GM12864 (cell line): Measurements from ENCODE around the gene RTTN.

Source experiments
- DNase-seq: peaks from one replicate; pipeline ENCODE4 v3.0.0-alpha.2; 2011; ENCODE audit warnings: low read depth
- H3K4me3 ChIP-seq: 2 replicates; pipeline ENCODE4 v1.5.1; 2011; ENCODE audit warnings: mild to moderate bottlenecking, low read depth, low read length, control low read depth
- TF ChIP-seq, protein P1 (sequence below): IDR thresholded peaks from 2 replicates; pipeline ENCODE4 v1.5.1; 2011; ENCODE audit warnings: low read depth, mild to moderate bottlenecking, moderate library complexity, low read length, control low read depth, inconsistent platforms; ENCODE audit errors: missing control alignments

The RTTN gene

DNA sequence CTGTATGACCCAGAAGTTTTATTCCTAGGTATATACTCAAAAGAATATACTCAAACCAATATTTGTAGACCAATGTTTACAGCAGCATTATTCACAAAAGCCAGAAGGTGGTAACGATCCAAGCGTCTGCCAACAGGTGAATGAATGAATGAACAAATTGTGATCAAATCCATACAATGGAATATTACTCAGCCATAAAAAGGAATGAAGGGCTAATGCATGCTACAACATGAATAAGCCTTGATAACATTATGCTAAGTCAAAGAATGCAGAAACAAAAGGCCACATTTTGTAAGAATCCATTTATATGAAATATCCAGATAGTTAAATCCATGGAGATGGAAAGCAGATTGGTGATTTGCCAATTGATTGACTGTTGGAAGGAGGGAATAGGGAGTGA, 252.3 kb downstream of the RTTN start:
- DNase-seq, result no peak
- no peak overlapping the region for H3K4me3 ChIP-seq
- TF ChIP-seq, protein P1, sequence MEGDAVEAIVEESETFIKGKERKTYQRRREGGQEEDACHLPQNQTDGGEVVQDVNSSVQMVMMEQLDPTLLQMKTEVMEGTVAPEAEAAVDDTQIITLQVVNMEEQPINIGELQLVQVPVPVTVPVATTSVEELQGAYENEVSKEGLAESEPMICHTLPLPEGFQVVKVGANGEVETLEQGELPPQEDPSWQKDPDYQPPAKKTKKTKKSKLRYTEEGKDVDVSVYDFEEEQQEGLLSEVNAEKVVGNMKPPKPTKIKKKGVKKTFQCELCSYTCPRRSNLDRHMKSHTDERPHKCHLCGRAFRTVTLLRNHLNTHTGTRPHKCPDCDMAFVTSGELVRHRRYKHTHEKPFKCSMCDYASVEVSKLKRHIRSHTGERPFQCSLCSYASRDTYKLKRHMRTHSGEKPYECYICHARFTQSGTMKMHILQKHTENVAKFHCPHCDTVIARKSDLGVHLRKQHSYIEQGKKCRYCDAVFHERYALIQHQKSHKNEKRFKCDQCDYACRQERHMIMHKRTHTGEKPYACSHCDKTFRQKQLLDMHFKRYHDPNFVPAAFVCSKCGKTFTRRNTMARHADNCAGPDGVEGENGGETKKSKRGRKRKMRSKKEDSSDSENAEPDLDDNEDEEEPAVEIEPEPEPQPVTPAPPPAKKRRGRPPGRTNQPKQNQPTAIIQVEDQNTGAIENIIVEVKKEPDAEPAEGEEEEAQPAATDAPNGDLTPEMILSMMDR, result no peak
